Mesendoderm (in vitro differentiated cells): Measurements from ENCODE around the gene FAM217A.
"Not testable (repeated sequence)": the region's sequence is repeated elsewhere in the genome, so short reads cannot be mapped to it uniquely, and the experiment has no call there.

Experiments used
- DNase-seq: peaks from one replicate; pipeline ENCODE4 v3.0.0; 2013
- H2AK5ac ChIP-seq: 2 replicates; pipeline ENCODE4 v1.6.1; 2013; ENCODE audit warnings: low read length, inconsistent platforms
- H2BK120ac ChIP-seq: 2 replicates; pipeline ENCODE4 v1.6.1; 2013; ENCODE audit warnings: low read depth, mild to moderate bottlenecking, low read length, moderate library complexity, mixed read lengths
- H2BK15ac ChIP-seq: replicated peaks from 2 replicates; pipeline ENCODE4 v1.6.1; 2013; ENCODE audit warnings: low read depth, mild to moderate bottlenecking, moderate library complexity
- H2BK5ac ChIP-seq: 2 replicates; pipeline ENCODE4 v1.6.1; 2013; ENCODE audit warnings: low read length, inconsistent platforms
- H3K18ac ChIP-seq: 2 replicates; pipeline ENCODE4 v1.6.1; 2013; ENCODE audit warnings: mild to moderate bottlenecking, low read length, mixed read lengths
- H3K23ac ChIP-seq: one replicate; pipeline ENCODE4 v1.6.1; 2013; ENCODE audit warnings: low read length
- H3K27ac ChIP-seq: 2 replicates; pipeline ENCODE4 v1.5.1; 2013; ENCODE audit warnings: low read depth, mild to moderate bottlenecking, inconsistent platforms, low read length, moderate library complexity
- H3K27me3 ChIP-seq: 2 replicates; pipeline ENCODE4 v1.6.1; 2013; ENCODE audit warnings: low read length, control low read depth, mild to moderate bottlenecking, inconsistent platforms; ENCODE audit not compliant: insufficient read depth, poor library complexity
- H3K36me3 ChIP-seq: 2 replicates; pipeline ENCODE4 v1.6.1; 2013; ENCODE audit warnings: low read length, inconsistent platforms; ENCODE audit not compliant: control insufficient read depth, insufficient read depth
- H3K4ac ChIP-seq: one replicate; pipeline ENCODE4 v1.6.1; 2013; ENCODE audit warnings: low read depth, mild to moderate bottlenecking, low read length, moderate library complexity
- H3K4me1 ChIP-seq: 2 replicates; pipeline ENCODE4 v1.6.1; 2013; ENCODE audit warnings: low read depth, low read length, inconsistent platforms; ENCODE audit not compliant: control insufficient read depth
- H3K4me2 ChIP-seq: 2 replicates; pipeline ENCODE4 v1.6.1; 2013; ENCODE audit warnings: low read length
- H3K4me3 ChIP-seq: 2 replicates; pipeline ENCODE4 v1.5.1; 2013; ENCODE audit warnings: mild to moderate bottlenecking, low read length
- H3K56ac ChIP-seq: one replicate; pipeline ENCODE4 v1.6.1; 2013; ENCODE audit warnings: low read length
- H3K79me1 ChIP-seq: 2 replicates; pipeline ENCODE4 v1.6.1; 2013; ENCODE audit warnings: low read length, inconsistent platforms
- H3K79me2 ChIP-seq: 2 replicates; pipeline ENCODE4 v1.6.1; 2013; ENCODE audit warnings: mild to moderate bottlenecking, low read length; ENCODE audit not compliant: control insufficient read depth, insufficient read depth
- H3K9ac ChIP-seq: 2 replicates; pipeline ENCODE4 v1.6.1; 2013; ENCODE audit warnings: low read length, inconsistent platforms
- H4K5ac ChIP-seq: one replicate; pipeline ENCODE4 v1.6.1; 2013; ENCODE audit warnings: low read length
- H4K8ac ChIP-seq: one replicate; pipeline ENCODE4 v1.6.1; 2013; ENCODE audit warnings: low read depth, mild to moderate bottlenecking, control low read depth, low read length, moderate library complexity
- WGBS: extraction: QIAGEN DNeasy Blood & Tissue Kit; methylation state at CpG from one replicate; pipeline ENCODE4 v1.1.7; 2013; ENCODE audit warnings: low lambda C conversion rate, missing lambda C conversion rate; ENCODE audit not compliant: insufficient coverage; ENCODE audit errors: extremely low coverage; 5-methylcytosine and 5-hydroxymethylcytosine counted together

FAM217A gene

DNA sequence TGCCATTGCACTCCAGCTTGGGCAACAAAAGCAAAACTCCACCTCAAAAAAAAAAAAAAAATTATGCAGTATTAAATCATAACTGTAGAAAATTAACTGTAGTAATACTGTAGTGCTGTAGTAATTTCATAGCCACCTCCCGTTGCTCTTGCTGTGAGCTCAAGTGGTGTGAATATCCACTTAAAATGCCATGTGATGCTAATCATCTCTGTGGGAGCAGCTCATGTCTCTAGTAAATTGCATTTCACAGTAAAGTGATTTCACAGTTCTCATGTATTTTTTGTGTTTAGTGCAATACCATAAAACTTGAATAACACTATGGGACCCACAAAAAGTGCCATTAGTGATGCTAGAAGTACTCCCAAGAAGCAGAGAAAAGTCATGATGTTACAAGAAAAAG lies 14.4 kb upstream of the FAM217A start:
- no peak overlapping the region for H3K9ac ChIP-seq
- H3K4me2 ChIP-seq, result no peak overlapping the region
- no CpG with 5 or more reads among the region's 1 CpG for WGBS
- H3K18ac ChIP-seq, result no peak overlapping the region
- H3K36me3 ChIP-seq, result no peaks in the 10 kb centered on the region
- DNase-seq, result no peak
- no peaks in the 10 kb centered on the region for H3K79me2 ChIP-seq
- no peak overlapping the region for H3K4me3 ChIP-seq
- H3K4me1 ChIP-seq, result no peaks in the 10 kb centered on the region
- no peak overlapping the region for H3K4ac ChIP-seq
- no peak overlapping the region for H3K23ac ChIP-seq
- no peak overlapping the region for H4K8ac ChIP-seq
- no peak overlapping the region for H2BK15ac ChIP-seq
- H3K27me3 ChIP-seq, result no peaks in the 10 kb centered on the region
- no peak overlapping the region for H3K27ac ChIP-seq
- H2BK120ac ChIP-seq, result no peak overlapping the region
- H3K56ac ChIP-seq, result no peak overlapping the region
- no peaks in the 10 kb centered on the region for H3K79me1 ChIP-seq
- H2BK5ac ChIP-seq, result no peak overlapping the region
- H2AK5ac ChIP-seq, result no peak overlapping the region
- no peak overlapping the region for H4K5ac ChIP-seq

- Histone ChIP-seq H3K27ac (no peak overlapping the region), H2BK5ac (no peak overlapping the region), H2BK120ac (no peak overlapping the region), H4K5ac (no peak overlapping the region), H3K56ac (no peak overlapping the region), H3K4me3 (no peak overlapping the region), H3K9ac (no peak overlapping the region), H3K23ac (no peak overlapping the region), H3K4ac (no peak overlapping the region), H3K36me3 (no peaks in the 10 kb centered on the region), H3K79me2 (no peaks in the 10 kb centered on the region), H4K8ac (no peak overlapping the region), H3K4me2 (no peak overlapping the region), H3K18ac (no peak overlapping the region), H2BK15ac (no peak overlapping the region), H3K79me1 (no peaks in the 10 kb centered on the region), H3K4me1 (no peaks in the 10 kb centered on the region), H2AK5ac (no peak overlapping the region), H3K27me3 (no peaks in the 10 kb centered on the region)
- WGBS, result no CpG with 5 or more reads among the region's 7 CpGs
- no peak for DNase-seq
Observed at GRCh38 chr6:4091941-4092340, 13.0 kb upstream of the FAM217A start.

GRCh38 chr6:4090043-4090442 lies 11.1 kb upstream of the FAM217A start:
- not testable (repeated sequence) for H3K4ac ChIP-seq, DNase-seq, H2BK15ac ChIP-seq, H2BK5ac ChIP-seq, H3K23ac ChIP-seq, H3K4me3 ChIP-seq, H3K4me2 ChIP-seq, H3K79me2 ChIP-seq, H3K27ac ChIP-seq, H3K27me3 ChIP-seq, H4K8ac ChIP-seq, H3K9ac ChIP-seq, H4K5ac ChIP-seq, H3K36me3 ChIP-seq, H2BK120ac ChIP-seq, H3K4me1 ChIP-seq, H3K56ac ChIP-seq, H2AK5ac ChIP-seq, H3K79me1 ChIP-seq, H3K18ac ChIP-seq
- WGBS, result no CpG with 5 or more reads among the region's 26 CpGs

GRCh38 chr6:4088704-4089103 lies 9.8 kb upstream of the FAM217A start:
- no peaks in the 10 kb centered on the region for H3K36me3 ChIP-seq
- H3K4me3 ChIP-seq, result no peak overlapping the region
- H3K27me3 ChIP-seq, result no peaks in the 10 kb centered on the region
- H2BK5ac ChIP-seq, result no peak overlapping the region
- no peak overlapping the region for H3K18ac ChIP-seq
- H4K5ac ChIP-seq, result no peak overlapping the region
- H2BK120ac ChIP-seq, result no peak overlapping the region
- H3K9ac ChIP-seq, result no peak overlapping the region
- H3K23ac ChIP-seq, result no peak overlapping the region
- no peak overlapping the region for H3K56ac ChIP-seq
- H3K4me1 ChIP-seq, result no peaks in the 10 kb centered on the region
- no peak overlapping the region for H2AK5ac ChIP-seq
- H3K79me2 ChIP-seq, result no peaks in the 10 kb centered on the region
- H3K4me2 ChIP-seq, result no peak overlapping the region
- H2BK15ac ChIP-seq, result no peak overlapping the region
- H3K27ac ChIP-seq, result no peak overlapping the region
- no peak overlapping the region for H3K4ac ChIP-seq
- DNase-seq, result no peak
- H4K8ac ChIP-seq, result no peak overlapping the region
- no peaks in the 10 kb centered on the region for H3K79me1 ChIP-seq
- WGBS, result no CpG with 5 or more reads among the region's 7 CpGs

- H2BK120ac ChIP-seq, result no peak overlapping the region
- H3K27ac ChIP-seq, result no peak overlapping the region
- H2AK5ac ChIP-seq, result no peak overlapping the region
- H3K36me3 ChIP-seq, result no peaks in the 10 kb centered on the region
- no CpG with 5 or more reads among the region's 1 CpG for WGBS
- no peak overlapping the region for H3K23ac ChIP-seq
- H4K8ac ChIP-seq, result no peak overlapping the region
- no peak overlapping the region for H3K4me3 ChIP-seq
- no peak overlapping the region for H2BK15ac ChIP-seq
- no peak overlapping the region for H3K9ac ChIP-seq
- no peak for DNase-seq
- no peaks in the 10 kb centered on the region for H3K79me1 ChIP-seq
- no peak overlapping the region for H3K18ac ChIP-seq
- H3K4me1 ChIP-seq, result no peaks in the 10 kb centered on the region
- H3K27me3 ChIP-seq, result no peaks in the 10 kb centered on the region
- no peak overlapping the region for H3K56ac ChIP-seq
- H3K4me2 ChIP-seq, result no peak overlapping the region
- no peak overlapping the region for H4K5ac ChIP-seq
- H3K79me2 ChIP-seq, result no peaks in the 10 kb centered on the region
- H2BK5ac ChIP-seq, result no peak overlapping the region
- no peak overlapping the region for H3K4ac ChIP-seq
Observed at GRCh38 chr6:4085332-4085700, 6.4 kb upstream of the FAM217A start.

DNA sequence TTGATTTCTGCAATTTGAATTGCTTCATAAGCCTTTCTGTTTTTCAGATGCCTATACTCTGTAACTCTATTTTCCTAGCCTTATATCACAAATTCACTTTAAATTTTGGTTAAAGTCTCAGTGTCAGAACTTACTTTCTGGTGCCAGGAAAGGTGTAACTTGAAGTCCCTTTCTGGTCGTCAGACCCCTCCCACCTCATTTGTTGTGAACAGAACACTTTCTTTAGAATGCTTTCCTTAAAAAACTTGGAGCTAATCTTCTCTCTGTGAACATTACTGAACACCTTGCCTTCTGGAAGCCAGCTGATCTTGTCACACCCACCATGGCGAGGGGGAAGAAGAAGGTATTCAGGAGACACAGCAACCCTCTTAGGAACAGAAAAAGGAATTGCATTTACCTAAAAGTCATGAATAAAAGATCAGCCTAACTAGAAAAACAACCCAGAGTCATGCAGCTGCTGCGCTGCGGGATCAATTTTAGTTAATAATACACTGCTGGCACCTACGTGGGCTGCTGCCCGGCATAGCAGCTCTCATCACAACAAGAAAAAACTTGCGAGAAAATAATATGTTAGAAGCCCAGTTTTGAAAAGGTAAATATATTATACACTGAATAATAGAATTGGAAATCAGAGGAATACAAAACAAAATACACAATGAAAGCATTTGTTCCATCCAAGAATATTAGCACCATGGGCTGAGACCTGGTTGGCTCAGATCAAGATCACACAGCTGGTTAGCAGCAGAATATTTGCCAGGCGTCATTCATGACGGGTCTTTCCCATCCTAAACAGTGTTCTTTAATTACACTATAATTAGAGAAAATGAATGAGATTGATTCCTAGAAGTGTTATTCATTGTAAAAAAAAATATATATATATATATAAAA lies 5.8 kb upstream of the FAM217A start:
- no peaks in the 10 kb centered on the region for H3K79me1 ChIP-seq
- H3K23ac ChIP-seq, result no peak overlapping the region
- no peak overlapping the region for H2BK120ac ChIP-seq
- H3K9ac ChIP-seq, result no peak overlapping the region
- H3K4me1 ChIP-seq, result no peaks in the 10 kb centered on the region
- no peak overlapping the region for H2BK5ac ChIP-seq
- no peak overlapping the region for H4K5ac ChIP-seq
- no peak overlapping the region for H2BK15ac ChIP-seq
- H2AK5ac ChIP-seq, result no peak overlapping the region
- H3K56ac ChIP-seq, result no peak overlapping the region
- no peak overlapping the region for H3K27ac ChIP-seq
- no peaks in the 10 kb centered on the region for H3K27me3 ChIP-seq
- H3K4me3 ChIP-seq, result no peak overlapping the region
- H3K36me3 ChIP-seq, result no peaks in the 10 kb centered on the region
- WGBS, result no CpG with 5 or more reads among the region's 9 CpGs
- no peak overlapping the region for H3K18ac ChIP-seq
- no peak overlapping the region for H4K8ac ChIP-seq
- no peak for DNase-seq
- no peak overlapping the region for H3K4ac ChIP-seq
- H3K4me2 ChIP-seq, result no peak overlapping the region
- H3K79me2 ChIP-seq, result no peaks in the 10 kb centered on the region
